GM12891 (cell line): ENCODE data around the gene MED26.

Experiments
- PAX5 ChIP-seq: IDR thresholded peaks from 2 replicates; pipeline ENCODE4 v1.6.1; 2011; ENCODE audit warnings: low read length, moderate library complexity, mild to moderate bottlenecking; ENCODE audit not compliant: insufficient read depth, severe bottlenecking
- POLR2A ChIP-seq: IDR thresholded peaks from 2 replicates; pipeline ENCODE4 v1.6.1; 2011; ENCODE audit warnings: low read depth, low read length, control low read depth
- POLR2AphosphoS5 ChIP-seq: IDR thresholded peaks from 2 replicates; pipeline ENCODE4 v1.6.1; 2011; ENCODE audit warnings: low read depth, low read length, control low read depth
- SPI1 ChIP-seq: IDR thresholded peaks from 2 replicates; pipeline ENCODE4 v1.6.1; 2011; ENCODE audit warnings: low read depth, low read length, control low read depth
- TAF1 ChIP-seq: IDR thresholded peaks from 2 replicates; pipeline ENCODE4 v1.6.1; 2011; ENCODE audit warnings: low read depth, low read length, control low read depth

GRCh38 chr19:16566702-16567101 lies 61.3 kb downstream of the MED26 start:
- no peak for TF ChIP-seq POLR2AphosphoS5
- no peak for TF ChIP-seq PAX5
- TF ChIP-seq POLR2A = no peak
- TF ChIP-seq SPI1 = no peak
- TF ChIP-seq TAF1 = no peak
